Mammary epithelial cell (primary cell): Measurements from ENCODE around the gene CFAP53.
A peak's percentile ranks its signal among the peaks of the same experiment; 100 is the strongest.

Experiments
- CTCF ChIP-seq, 2 donors: IDR thresholded peaks in 1 of 2; conservative IDR thresholded peaks in 1 of 2; 2 replicates each; pipeline ENCODE4 v1.5.1; 2011 to 2012; ENCODE audit warnings: inconsistent platforms in 2 of 2, low read length in 2 of 2, mild to moderate bottlenecking in 2 of 2, control low read depth in 1 of 2, low read depth in 1 of 2; ENCODE audit not compliant: insufficient read depth in 1 of 2; ENCODE audit errors: extremely low read depth in 1 of 2
- EZH2 ChIP-seq: IDR thresholded peaks from 2 replicates; pipeline ENCODE4 v1.6.1; 2012; ENCODE audit warnings: low read length, inconsistent platforms, borderline replicate concordance

- TF ChIP-seq CTCF (conservative IDR thresholded peaks at IDR 0.05 in 1 of 2, IDR thresholded peaks at IDR 0.05 in 1 of 2; ENCODE audit: extremely low read depth in 1 of 2, insufficient read depth in 1 of 2, low read depth in 1 of 2, low read length in 2 of 2) = peak; percentile 46 to 84
- TF ChIP-seq EZH2 = no peak
Observed at GRCh38 chr18:50268022-50268747, 1.9 kb upstream of the CFAP53 start.
